HEK293T (cell line): Measurements from ENCODE around the gene SLC24A4.

ENCODE experiments used
- CTCF ChIA-PET: fragments of 350-600 bp; formaldehyde crosslinking; extraction: SDS; loops from one replicate; lab custom pipeline; 2021; ENCODE audit warnings: antibody characterized with exemption, inconsistent platforms; lab: Yijun Ruan, JAX
- POLR2A ChIA-PET: fragments of 350-600 bp; formaldehyde crosslinking; extraction: SDS; loops from one replicate; lab custom pipeline; 2020; ENCODE audit warnings: antibody characterized with exemption, inconsistent platforms; lab: Yijun Ruan, JAX
- DNase-seq: peaks from one replicate; pipeline ENCODE4 v3.0.0; 2012; ENCODE audit warnings: mixed read lengths; ENCODE audit errors: extremely low spot score
- ARNT ChIP-seq: fragments of 450-650 bp; IDR thresholded peaks from 2 replicates; pipeline ENCODE4 v1.6.1; 2017; ENCODE audit warnings: mild to moderate bottlenecking
- BHLHE40 ChIP-seq: fragments of 450-650 bp; IDR thresholded peaks from 2 replicates; pipeline ENCODE4 v1.6.1; 2016; ENCODE audit warnings: mild to moderate bottlenecking, moderate library complexity, borderline replicate concordance
- CTBP1 ChIP-seq: fragments of 450-650 bp; IDR thresholded peaks from 2 replicates; pipeline ENCODE4 v1.6.1; 2016; ENCODE audit warnings: borderline replicate concordance
- ELF4 ChIP-seq: fragments of 450-650 bp; IDR thresholded peaks from 2 replicates; pipeline ENCODE4 v1.6.1; 2017; ENCODE audit warnings: antibody characterized with exemption
- FOXA1 ChIP-seq: fragments of 450-650 bp; IDR thresholded peaks from 2 replicates; pipeline ENCODE4 v1.6.1; 2016; ENCODE audit warnings: mild to moderate bottlenecking
- FOXK2 ChIP-seq: fragments of 450-650 bp; IDR thresholded peaks from 2 replicates; pipeline ENCODE4 v1.6.1; 2016; ENCODE audit warnings: mild to moderate bottlenecking
- FOXM1 ChIP-seq: fragments of 450-650 bp; IDR thresholded peaks from 2 replicates; pipeline ENCODE4 v1.6.1; 2017; ENCODE audit warnings: mild to moderate bottlenecking, borderline replicate concordance
- HDGF ChIP-seq: fragments of 450-650 bp; IDR thresholded peaks from 2 replicates; pipeline ENCODE4 v1.6.1; 2017; ENCODE audit warnings: antibody characterized with exemption, borderline replicate concordance
- L3MBTL2 ChIP-seq: fragments of 450-650 bp; conservative IDR thresholded peaks from 2 replicates; pipeline ENCODE4 v1.6.1; 2016; ENCODE audit warnings: mild to moderate bottlenecking
- LEF1 ChIP-seq: fragments of 450-650 bp; IDR thresholded peaks from 2 replicates; pipeline ENCODE4 v1.6.1; 2017; ENCODE audit warnings: mild to moderate bottlenecking, borderline replicate concordance
- NFRKB ChIP-seq: fragments of 450-650 bp; IDR thresholded peaks from 2 replicates; pipeline ENCODE4 v1.6.1; 2016; ENCODE audit warnings: mild to moderate bottlenecking, moderate library complexity
- SP1 ChIP-seq: fragments of 450-650 bp; IDR thresholded peaks from 2 replicates; pipeline ENCODE4 v1.6.1; 2017
- SUZ12 ChIP-seq: fragments of 450-650 bp; IDR thresholded peaks from 2 replicates; pipeline ENCODE4 v1.6.1; 2016; ENCODE audit warnings: mild to moderate bottlenecking
- TARDBP ChIP-seq: fragments of 450-650 bp; IDR thresholded peaks from 2 replicates; pipeline ENCODE4 v1.6.1; 2016
- ZNF384 ChIP-seq: fragments of 450-650 bp; IDR thresholded peaks from 2 replicates; pipeline ENCODE4 v1.6.1; 2016
- TF ChIP-seq, protein P1 (sequence below): fragments of 450-650 bp; IDR thresholded peaks from 2 replicates; pipeline ENCODE4 v1.6.1; 2016

SLC24A4 gene

DNA sequence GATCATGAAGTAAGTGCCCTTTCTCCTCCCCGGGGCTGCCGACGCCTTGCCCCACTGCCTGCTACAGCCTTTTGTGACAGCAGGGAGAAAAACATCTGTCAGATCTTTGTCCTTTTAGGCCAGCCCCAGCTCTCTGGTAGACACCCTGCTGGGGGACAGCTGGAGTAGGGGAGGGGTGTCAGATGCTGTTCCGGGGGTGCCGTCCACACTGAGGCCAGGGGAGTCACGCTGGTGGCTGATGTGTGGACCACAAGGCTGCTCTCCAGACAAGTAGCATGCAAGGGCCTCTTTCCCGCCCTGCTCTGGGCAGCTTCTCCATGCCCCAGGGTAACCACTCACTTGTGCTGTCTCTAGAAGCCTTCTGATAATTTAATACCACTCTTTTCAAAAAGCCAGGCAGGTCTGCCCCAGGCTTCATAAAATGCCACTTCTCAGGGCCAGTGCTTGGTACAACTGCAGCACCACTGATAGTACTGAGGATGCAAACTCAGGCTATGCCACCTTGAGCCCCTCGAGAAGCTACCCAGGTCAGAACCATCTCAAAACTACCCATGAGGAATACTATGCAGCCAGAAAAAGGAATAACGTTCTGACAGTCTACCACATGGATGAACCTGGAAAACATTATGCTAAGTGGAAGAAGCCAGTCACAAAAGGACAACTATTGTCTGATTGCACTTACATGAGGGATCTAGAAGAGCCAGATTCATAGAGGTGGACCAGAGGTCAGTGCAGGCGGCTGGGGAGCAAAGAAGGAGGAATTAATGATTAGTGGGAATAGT lies 124.6 kb downstream of the SLC24A4 start:
- ChIA-PET POLR2A (no interaction called here), CTCF (interaction anchor here (1.3 kb wide), 1 partner anchor 11 kb away, joined by 7 read pairs; no protein-coding TSS in a partner anchor)
- DNase-seq, result no peak
- TF ChIP-seq LEF1, result no peak
- TF ChIP-seq SUZ12, result no peak

DNA sequence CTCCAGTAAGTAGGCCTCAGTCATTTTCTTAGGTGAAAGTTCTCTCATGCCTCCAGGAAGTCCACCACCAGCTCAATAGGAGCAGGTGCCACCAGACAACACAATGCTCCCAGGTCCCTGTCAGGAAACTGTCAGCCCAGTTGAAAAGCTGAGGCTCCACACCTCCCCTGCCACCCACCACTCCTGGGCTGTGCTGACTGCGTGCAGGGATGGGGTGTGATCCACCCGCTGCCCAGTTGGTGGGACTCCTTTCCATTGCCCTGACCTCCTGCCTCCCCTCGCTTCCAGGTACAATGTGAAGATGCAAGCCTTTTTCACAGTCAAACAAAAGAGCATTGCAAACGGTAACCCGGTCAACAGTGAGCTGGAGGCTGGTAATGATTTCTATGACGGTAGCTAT lies 125.8 kb downstream of the SLC24A4 start:
- TF ChIP-seq, protein P1, sequence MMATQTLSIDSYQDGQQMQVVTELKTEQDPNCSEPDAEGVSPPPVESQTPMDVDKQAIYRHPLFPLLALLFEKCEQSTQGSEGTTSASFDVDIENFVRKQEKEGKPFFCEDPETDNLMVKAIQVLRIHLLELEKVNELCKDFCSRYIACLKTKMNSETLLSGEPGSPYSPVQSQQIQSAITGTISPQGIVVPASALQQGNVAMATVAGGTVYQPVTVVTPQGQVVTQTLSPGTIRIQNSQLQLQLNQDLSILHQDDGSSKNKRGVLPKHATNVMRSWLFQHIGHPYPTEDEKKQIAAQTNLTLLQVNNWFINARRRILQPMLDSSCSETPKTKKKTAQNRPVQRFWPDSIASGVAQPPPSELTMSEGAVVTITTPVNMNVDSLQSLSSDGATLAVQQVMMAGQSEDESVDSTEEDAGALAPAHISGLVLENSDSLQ, result no peak
- no peak for TF ChIP-seq HDGF
- no peak for TF ChIP-seq LEF1
- no peak for TF ChIP-seq CTBP1
- no peak for TF ChIP-seq ARNT
- TF ChIP-seq NFRKB, result no peak
- no peak for TF ChIP-seq FOXK2
- no peak for TF ChIP-seq SUZ12
- no peak for TF ChIP-seq L3MBTL2
- no peak for TF ChIP-seq SP1
- no peak for TF ChIP-seq FOXA1
- TF ChIP-seq FOXM1, result no peak
- no peak for TF ChIP-seq TARDBP
- TF ChIP-seq ZNF384, result no peak
- no peak for DNase-seq
- CTCF ChIA-PET, result interaction anchor here (0.7 kb wide), 1 partner anchor 70 kb away, joined by 3 read pairs; no protein-coding TSS in a partner anchor
- POLR2A ChIA-PET, result no interaction called here

DNA sequence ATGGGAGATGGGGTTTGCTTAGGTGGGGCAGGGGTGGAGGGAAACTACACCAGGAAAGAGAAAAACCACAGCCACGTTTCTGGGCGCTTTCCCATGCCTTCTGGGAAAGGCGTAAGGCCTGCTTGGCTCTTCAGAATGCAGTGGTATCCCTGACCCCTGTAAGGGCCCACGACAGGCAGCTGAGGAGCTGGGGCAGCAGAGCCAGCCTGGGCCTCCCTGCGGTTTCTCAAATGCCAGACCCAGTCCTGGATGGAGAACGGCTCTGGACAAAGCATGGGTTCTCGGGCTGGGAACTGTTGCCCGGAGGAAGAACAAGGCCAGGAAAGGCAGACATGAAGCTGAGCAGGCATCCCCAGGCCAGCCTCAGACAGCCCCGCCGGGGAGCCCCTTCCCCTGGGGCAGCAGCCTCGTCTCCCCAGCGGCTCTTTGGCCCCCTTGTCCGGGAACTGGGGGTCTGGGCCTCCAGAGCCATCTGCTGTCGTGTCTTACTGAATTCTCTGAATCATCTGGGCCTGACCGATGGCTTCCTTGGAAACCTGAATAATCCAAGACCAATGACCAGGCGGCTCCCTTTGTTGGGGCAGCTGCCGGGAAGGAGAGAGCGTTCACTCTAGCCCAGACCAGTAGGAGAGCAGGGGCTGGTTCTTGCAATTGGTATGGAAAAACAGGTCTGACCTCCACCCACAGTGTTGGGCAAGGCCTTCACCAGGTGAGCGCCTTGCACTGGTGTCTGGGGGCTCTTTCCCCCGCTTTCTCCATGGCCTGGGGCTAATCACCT lies 126.6 kb downstream of the SLC24A4 start:
- CTCF ChIA-PET, result no interaction called here
- POLR2A ChIA-PET, result no interaction called here
- DNase-seq, result no peak
- TF ChIP-seq CTBP1 (no peak), L3MBTL2 (no peak)

DNA sequence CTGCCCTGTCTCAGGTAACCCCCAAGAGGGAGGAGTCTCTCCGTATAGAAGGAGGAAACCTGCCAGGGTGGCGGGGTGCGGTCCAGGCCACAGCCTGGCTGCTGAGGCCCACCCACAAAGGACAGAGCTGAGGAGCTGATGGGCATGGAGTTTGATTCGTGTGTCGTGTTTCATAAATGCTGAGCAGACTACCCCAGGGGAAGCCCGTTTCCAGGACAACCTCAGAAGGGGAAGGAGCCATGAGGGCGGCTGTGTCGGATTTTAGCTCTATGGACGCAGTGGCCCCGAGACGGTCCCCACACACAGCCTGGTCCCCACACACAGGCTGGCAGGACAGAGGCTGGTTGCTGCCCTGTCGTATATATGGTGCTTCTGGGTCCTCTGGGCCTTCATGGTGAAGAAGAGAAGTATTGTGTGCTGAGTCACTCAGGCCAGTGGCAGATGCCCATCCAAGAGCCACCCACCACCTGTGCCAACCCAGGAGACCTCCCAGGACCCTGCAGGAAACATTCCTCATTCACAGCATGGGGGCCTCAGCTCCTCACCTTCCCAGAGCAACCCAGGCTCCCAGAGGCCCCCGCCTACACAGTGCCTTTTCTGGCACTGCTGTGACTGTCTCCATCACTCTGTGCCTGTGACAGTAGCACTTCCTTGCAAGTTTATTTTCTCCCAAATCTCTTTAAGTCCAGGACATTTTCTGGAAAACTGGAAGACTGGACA lies 127.5 kb downstream of the SLC24A4 start:
- CTCF ChIA-PET, result no interaction called here
- POLR2A ChIA-PET, result no interaction called here
- DNase-seq, result no peak
- TF ChIP-seq HDGF (no peak), SUZ12 (no peak), FOXK2 (no peak), ELF4 (no peak), FOXM1 (no peak), FOXA1 (no peak)

DNA sequence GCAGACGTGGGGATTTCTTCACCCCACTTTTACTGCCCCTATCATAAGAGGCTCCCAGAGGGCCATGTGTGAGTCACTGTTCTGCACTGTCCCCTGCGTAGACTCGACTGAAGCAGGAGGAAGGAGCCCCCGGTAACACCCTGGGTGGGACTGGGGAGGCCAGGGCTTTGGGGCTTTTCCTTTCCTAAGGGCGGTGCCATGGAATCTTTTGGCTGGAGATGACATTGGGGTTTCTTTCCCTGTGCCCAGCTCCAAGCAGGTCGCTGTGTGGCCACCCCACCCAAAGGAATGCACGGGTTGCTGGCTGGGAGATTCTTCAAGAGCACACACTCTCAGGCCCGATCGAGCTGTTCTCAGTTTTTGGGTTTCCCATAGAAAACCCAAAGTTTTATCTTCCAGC lies 128.3 kb downstream of the SLC24A4 start:
- ChIA-PET POLR2A (no interaction called here), CTCF (no interaction called here)
- DNase-seq, result no peak
- TF ChIP-seq ARNT, result no peak
- no peak for TF ChIP-seq SP1
- TF ChIP-seq SUZ12, result no peak
- TF ChIP-seq FOXK2, result no peak
- no peak for TF ChIP-seq ELF4
- TF ChIP-seq BHLHE40, result no peak
- no peak for TF ChIP-seq L3MBTL2
- no peak for TF ChIP-seq FOXA1
- TF ChIP-seq CTBP1, result no peak
- no peak for TF ChIP-seq TARDBP
- no peak for TF ChIP-seq ZNF384
- no peak for TF ChIP-seq NFRKB
- no peak for TF ChIP-seq LEF1
- no peak for TF ChIP-seq HDGF
- TF ChIP-seq, protein P1, result no peak
- no peak for TF ChIP-seq FOXM1

DNA sequence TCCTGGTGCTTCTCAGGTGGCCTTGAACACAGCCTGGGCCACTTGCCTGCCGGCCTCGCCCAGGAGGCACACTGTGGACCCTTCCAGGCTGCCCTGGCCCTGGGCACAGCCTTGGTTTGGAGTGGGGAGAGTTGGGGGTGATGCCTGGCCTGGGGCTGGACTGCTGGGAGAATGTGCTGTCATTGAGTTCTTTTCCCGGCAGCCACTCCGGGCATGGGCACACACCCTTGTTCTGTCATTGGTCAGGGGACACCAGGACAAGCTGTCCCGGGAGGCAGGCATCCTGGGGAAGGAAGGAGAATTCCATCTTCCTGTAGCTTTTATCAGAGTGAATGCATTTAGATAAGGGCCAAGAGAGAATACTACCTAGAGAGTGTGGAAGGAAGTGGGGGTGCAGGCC lies 128.8 kb downstream of the SLC24A4 start:
- no peak for DNase-seq
- TF ChIP-seq SP1 (no peak), CTBP1 (no peak), HDGF (no peak), FOXK2 (no peak), NFRKB (no peak), FOXA1 (no peak), ELF4 (no peak), LEF1 (no peak), SUZ12 (no peak), FOXM1 (no peak)
- TF ChIP-seq, protein P1, result no peak
- CTCF ChIA-PET, result no interaction called here
- POLR2A ChIA-PET, result no interaction called here
